HG02943 (cell line): ENCODE results near the gene IFNG-AS1.

Source experiments
- ATAC-seq: cut with Tn5 transposase; IDR thresholded peaks from one replicate; pipeline ENCODE4 v1.9.1; 2021; ENCODE audit warnings: mild to moderate bottlenecking, low read depth, moderate library complexity; ENCODE audit not compliant: unreplicated experiment

Gene IFNG-AS1

DNA sequence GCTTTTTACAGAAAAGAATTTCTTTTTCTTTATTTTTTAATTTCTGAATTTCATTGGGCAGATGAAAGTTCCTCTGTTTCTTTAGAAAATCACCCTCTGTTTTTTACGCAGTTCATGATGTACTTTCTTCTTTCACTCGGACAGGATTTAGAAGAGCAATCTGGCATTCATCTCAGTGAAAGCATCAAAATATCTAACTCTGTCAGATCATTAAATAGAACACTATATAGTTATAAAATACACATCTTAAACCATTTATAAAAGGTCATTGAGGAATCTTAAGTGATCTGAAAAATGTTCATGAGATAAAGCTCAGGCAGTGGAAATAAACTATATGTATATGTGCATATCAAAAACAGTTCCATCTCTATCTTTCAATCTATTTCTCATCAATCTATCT, 3.9 kb downstream of the IFNG-AS1 start:
- no peak for ATAC-seq

DNA sequence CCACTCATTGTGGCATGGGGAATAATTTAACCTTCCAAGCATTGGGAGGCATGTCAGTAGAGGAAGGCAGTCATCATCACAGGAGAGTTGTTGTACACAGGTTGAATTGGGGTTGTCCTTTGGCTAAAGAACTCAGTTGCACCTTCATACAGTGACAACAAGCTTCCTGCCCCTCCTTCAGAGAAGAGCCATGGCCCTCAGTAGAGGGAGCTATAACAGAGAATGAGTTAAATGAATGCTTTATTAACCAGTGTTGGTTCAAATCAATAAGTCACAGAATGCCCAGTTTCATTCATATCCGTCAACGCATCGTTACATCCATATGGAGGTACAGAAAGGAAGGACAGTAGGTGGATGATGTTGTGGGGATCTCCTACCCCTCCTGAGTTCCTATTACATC, 4.8 kb downstream of the IFNG-AS1 start:
- no peak for ATAC-seq

DNA sequence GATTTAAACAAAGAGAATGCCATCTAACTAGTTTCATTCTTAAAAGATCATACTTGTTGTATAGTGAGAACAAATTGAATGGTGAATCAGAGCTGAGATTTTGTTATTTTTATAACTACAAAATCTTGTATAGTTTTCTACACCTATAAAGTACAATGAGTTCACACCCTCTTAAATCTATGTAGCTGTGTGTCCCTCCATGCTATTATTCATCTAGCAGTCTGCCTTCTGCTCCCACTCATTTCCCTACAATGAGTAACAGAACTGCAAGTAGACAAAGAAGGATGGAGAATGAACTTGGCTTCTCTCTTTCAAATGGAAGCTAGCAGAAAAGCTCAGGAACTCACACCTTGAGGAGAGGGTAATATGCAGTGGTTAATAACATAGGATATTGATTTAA, 7.1 kb downstream of the IFNG-AS1 start:
- no peak for ATAC-seq

DNA sequence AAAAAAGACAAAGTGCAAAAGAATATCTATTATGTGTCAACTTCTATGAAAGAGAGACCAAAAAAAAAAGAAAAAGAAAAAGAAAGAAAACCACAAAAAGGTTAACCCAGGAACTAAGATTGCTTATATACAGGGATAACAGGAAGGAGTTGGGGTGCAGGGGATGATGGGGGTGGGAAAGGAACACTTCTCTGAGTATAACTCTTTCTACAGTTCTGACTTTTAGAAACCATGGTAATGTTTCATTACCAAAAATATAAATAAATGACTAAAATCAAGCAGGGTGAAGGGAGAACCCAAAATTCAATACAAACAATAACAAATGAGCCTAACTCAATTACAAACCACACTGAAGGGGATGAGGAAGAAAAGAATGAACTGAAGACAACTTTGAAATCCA, 9.1 kb downstream of the IFNG-AS1 start:
- ATAC-seq: no peak

DNA sequence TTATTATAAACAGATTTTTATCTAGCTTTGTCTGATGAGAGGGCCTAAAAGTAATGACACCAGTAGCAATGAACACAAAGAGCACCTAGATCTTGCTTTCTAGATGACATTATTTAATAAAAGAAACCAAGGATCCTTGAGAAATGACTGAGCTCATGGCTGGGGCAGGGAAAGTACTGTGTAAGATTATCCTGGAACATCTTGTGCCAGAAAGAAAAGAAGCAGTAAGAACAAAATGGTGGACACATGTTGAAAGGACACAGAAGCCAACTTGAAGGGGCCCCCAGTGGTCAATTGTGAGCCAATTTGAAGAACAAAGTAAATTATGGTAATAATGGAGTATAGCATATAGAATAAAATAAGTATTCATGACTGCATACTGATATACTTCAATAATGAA, 10.0 kb downstream of the IFNG-AS1 start:
- ATAC-seq: no peak

DNA sequence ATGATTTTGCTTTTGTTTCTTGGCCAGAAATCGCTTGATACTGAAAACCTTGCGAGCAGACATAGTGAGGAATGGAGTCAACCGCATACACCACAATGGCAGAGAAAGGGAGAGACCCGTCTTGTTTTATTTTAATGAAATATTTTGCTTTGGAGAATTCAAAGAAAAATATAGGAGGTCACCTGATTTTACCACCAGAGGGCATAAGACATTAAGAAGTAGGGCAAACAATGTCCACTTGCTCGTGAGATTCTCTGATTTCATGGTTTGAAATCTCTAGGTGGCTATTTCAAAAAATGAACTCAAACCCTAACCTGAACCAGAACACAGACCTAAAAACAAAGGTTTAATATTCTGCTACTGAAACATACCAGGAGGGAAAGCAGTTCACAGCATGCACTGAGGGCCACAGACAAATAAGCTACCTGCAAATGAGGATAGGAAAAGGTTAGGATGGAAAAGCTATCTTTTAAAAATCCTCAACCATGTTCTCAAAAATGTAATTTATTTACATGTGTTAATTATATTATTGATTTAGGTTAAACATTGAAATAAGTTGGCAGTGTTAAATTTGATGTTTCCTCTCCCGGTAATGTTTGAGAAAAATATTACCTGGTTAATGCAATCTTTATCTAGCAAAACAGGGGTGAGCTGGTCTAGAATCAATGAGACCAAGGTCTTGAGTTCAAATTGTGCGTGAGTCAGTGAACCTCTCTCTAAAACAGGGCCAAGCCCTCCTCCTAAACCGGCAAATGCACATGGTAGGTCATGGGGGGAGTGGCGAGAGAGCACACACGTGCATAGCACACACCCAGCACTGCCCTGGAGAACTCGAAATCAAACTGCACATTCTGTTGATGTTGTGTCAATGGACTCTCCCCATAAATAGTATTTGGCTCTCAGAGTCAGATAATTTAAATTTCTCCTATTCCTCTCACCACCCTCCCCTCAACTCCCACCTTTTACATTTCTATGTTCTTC, 12.5 kb downstream of the IFNG-AS1 start:
- ATAC-seq: no peak

DNA sequence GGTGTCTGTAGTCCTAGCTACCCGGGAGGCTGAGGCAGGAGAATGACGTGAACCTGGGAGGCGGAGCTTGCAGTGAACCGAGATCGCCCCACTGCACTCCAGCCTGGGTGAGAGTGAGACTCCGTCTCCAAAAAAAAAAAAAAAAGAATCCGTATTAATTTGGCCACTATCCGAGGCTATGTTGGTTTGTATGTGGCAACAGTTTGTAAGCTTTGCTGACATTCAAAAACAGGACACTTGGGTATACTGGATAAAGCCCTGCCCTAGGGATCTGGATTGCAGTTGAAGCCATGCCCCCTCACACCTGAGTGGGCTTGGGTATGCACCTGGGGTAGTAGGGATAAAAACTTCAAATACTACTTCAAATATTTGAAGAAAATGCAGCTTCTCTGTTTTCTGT, 14.5 kb downstream of the IFNG-AS1 start:
- ATAC-seq: no peak

DNA sequence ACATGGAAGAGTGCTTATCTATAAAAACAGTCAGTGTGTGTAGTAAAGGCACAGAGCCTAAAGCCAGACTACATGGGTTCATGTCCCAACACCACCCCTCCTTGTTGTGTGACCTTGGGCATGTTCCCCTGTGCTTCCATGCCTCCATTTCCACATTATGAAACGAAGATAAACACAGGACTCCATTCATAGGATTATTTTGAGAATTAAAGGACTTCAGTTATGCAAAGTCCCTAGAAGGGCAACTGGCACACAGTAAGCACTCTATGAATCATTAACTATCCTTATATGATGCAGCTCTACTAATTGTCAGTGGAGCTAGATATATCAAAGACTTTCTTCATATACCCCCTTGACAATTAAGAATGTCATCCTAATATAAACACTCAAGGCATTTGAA, 17.8 kb downstream of the IFNG-AS1 start:
- no peak for ATAC-seq

DNA sequence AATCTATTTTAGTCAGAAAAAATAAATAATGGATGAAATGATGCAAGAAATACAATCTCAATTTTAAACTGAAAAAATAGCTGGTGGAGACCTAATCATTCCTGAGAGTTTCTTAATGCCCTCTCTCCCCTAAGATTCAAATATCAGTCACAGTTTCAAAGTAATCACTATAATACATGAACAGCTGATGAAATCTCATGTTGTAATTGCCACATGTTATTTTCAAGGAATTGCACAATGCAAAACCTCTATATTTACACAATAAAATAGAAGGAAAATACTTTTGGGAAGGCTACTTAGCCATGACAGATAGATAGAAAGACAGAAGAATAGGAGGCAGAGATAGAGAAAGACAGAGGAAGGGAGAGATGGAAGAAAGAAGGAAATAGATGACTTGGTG, 18.2 kb downstream of the IFNG-AS1 start:
- ATAC-seq: no peak

DNA sequence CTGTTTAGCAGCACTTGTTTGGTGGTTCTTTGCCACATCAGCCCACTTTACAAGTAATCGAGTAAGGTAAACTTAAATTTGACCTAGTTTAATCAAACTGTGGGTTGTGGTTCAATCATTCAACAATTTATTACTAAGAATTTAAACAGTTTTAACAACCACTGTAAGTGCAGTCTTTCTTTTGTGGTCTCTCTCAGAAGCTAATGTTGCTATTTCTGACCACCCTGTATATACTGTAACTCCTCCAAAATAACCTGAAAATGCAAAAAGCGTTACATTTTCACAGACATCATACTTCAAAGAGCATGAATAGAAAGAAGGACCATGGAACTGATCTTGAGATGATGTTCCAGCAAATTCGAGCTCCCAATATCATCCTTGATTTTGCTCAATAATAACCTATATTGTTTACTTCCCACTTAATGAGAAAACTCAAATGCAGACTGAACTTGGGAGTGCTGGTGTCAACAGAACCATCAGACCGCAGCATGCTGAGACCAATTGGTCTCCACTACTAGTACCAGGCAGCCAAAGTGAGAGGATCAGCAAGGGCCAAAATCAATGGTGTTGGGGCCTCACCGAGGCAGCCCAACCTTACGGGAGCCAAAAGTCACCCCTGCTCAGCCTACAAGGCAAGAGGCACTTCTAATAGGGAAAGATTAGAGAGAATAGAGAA, 22.1 kb downstream of the IFNG-AS1 start:
- ATAC-seq: no peak

DNA sequence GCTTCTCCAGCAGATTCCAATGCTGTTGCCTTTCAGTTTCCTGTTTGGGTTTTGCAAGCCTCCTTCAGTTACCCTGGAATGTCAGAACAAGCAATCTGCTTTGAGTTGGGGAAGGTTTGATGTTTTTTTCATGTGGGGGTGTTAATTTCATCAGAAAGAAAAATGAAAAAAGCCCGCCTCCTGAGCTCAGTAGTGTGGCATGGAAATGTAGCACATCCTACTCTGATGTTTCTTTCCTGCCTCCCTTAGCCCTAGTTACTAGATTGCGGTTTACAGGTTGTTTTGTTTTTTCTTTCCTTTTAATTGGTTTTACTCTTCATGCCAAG, 22.6 kb downstream of the IFNG-AS1 start:
- no peak for ATAC-seq

DNA sequence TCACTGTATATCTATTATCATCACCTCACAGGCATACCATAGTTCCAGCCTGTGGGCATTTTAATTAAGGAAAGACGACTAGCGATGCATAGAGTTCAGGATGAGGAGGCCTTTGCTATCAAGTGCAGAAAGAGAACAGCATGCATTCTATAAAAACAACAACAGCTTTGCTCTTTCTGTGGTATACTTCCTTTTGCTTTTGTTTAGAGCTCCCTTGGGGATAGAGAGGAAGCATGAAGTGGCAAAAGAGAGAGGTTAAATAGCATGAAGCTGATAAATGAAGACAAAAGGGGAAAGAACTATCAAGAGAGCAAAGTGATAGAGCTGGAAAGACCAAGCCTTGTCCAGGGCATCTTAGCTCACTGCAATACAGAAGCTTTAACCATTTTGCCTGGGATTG, 23.5 kb downstream of the IFNG-AS1 start:
- peak; percentile 77 for ATAC-seq

DNA sequence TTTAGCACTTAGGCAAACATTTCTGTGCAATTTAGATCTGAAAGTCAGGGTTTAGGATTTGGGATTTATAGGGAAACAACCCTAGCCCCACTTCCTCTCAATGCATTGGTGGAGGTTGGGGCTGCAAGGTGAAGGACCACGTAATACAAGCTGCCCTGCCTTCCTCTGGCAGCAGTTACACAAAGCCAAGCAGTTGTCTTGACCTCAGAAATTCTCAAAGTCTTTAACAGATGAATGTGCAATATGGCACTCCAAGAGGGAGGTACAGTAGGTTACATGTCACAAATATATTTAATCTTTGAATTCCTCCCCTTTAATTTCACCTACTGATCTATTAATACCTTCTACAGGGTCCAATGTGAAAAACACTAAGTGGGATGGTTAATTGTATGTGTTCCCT, 23.9 kb downstream of the IFNG-AS1 start:
- ATAC-seq: no peak

DNA sequence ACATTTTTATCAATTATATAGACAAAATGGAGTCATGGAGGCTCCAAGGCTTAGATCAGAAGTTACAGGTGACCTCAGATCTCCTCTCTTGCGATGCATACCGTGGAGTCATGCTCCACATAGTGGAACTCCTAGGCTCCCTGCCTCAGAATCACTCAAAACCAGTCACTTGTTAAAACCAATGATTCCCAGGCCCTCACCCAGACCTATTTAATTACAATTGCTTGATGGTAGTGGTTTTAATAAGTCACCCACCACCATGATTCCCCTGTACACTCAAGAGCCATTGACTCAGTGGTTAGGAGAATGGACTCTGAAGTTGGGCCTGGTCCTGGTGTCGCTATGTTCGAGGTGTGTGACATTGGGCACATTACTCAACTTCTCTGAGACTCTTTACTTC, 26.9 kb downstream of the IFNG-AS1 start:
- ATAC-seq: no peak

DNA sequence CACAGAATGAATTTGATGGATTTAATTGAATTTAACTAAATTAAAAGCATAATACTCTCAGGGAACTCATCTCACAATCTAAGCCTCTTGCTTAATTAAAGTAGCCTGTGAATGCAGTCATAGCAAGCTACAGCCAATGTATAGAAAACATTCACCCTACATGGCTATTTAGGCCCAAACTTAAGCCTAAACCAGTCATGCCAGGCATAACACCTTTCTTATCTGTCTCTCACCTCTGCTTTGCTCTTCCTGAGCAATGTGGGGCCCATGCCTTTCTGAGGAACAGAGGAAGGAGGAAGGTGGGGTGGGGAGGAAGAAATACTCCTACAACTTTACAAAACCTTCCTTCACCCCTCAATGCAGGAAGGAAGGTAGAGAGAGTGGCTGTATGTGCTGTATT, 29.1 kb downstream of the IFNG-AS1 start:
- ATAC-seq: no peak

DNA sequence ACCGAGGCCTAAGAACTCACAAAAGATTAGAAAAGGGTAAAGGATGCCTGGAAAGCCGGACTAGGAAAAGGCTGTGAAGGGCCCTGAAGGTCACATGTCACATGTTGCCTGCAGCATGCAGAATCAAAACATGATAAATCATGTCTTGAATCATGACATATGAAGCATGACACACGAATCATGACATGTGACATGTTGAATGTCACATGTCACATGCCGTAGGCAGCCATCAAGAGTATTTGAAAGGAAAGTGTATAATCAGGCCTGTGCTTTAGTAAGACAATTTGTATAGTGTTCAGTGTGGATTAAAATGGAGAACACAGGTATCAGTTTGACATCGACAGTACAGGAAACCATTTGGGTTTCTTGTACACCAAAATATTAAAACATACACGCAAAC, 30.8 kb downstream of the IFNG-AS1 start:
- no peak for ATAC-seq

DNA sequence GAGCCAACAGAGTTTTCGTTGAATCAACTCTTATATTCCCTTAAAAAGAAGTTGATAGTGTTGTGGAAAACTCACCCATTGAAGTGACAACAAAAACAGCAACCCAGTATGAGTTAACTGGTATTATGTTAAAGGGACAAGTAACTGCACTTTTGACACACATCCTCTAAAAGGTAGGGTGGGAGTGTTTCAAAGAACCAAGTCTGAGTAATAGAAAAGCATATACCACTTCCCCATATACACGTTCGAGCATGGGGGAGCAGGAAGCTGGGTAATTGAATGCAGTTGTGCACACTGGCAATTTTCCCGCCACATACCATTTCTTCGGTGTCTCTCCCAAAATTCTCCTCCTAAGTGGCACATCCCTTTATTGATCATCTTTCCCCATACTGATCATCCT, 31.5 kb downstream of the IFNG-AS1 start:
- ATAC-seq: no peak

DNA sequence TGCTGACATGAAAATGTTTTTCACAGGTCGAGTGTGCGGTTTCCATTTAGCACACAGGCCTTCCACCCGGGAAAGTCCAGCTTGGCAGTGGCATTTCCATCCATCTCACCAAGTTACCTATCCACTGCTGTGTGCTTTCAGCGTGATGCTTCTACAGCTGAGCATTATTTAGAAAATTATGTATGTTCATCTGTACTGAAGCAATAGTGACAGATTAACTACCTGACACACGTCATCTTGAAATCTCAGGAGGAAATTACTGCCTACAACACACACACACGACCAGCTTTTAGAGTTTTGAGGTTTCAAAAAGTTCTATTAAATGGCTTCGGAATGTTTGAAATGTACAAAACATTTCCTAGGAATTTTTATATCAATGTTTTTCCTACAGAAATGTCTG, 39.4 kb downstream of the IFNG-AS1 start:
- no peak for ATAC-seq

DNA sequence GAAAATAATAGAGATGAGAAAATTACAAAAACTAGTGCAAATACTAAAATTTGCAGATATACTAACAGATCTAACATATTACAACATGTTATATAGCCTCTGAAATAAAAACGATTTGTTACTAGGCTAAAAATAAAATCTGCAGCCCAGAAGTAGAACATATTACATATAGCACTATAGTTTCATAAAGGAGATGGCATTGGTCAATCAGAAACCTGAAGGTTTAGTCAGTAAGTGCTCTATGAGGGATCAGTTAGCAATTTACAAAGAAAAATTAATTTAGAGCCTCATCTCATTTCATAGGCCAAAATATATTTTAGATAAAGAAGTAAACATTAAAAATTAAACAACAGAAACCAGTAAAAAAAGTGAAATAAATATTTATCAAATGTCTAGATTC, 41.0 kb downstream of the IFNG-AS1 start:
- no peak for ATAC-seq

DNA sequence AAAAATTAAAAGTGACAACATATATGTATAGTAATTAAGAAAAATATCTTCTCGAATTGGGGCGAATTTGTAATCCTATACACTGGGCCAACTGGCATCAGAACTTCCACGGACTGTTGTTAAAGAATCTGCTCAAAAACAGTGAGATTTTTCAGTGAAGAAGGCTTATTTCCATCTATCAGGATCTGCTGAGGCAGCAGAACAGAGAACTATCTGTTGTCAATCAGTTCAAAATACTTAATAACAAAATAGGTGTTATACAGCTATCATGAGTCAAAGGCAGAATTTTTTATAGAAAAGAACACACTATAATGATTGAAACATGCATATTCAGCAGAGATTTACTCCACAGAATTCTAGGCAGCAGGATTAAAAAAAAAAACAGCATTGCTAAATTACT, 41.9 kb downstream of the IFNG-AS1 start:
- no peak for ATAC-seq

DNA sequence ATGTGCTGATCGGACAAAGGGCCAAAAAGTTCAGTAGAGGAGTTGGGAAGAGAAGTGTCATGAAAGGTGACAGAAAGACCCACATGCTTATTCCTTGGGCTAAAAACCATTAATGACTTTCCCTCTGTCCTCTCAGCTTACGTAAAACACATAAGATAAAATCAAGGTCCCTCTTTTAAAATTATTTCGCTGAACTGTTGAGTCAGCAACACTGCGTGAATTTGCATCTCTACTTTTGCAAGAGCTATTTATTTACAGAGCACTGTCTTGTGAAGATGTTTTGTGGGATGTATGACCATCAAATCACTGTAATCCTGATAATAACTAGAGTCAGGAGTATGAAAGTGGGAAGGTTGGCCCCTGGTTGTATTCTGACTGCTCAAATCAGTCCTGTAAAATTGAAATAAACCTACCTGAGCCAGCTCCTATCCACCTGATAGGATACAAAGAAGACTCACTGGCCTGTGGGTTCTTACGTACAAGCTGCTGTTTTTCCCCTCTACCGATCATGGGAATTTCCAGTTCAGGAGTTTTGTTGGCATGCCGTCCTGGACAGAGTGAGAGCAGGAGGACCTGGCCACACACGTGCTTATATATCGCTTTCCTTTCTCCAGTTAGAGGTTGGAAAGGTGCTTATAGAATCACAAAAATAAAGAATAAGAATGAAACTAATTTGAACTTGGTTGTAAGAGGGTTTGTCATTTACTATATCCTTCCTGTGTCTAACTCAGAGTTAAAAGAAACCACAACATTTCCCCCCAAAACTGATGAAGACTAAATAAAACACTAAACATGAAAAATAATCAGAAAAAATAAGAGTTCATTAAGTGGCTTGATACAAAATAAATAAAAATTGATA, 42.9 kb downstream of the IFNG-AS1 start:
- ATAC-seq: no peak
